Memory B cell (primary cell): ENCODE results near the gene IGSF23.
"Not testable (repeated sequence)": the region's sequence is repeated elsewhere in the genome, so short reads cannot be mapped to it uniquely, and the experiment has no call there.

Experiments used
- ATAC-seq: fragments of 150-1000 bp; cut with Tn5 transposase; 2 replicates; pipeline ENCODE4 v1.10.0; 2021; ENCODE audit warnings: low read depth, mild to moderate bottlenecking, moderate library complexity
- DNase-seq, 2 donors: peaks; one replicate each; pipeline ENCODE4 v3.0.0; 2022; ENCODE audit warnings: low spot score in 2 of 2
- H3K27ac Mint-ChIP-seq: one replicate; pipeline ENCODE4 v1.8.0; 2022; ENCODE audit warnings: mild to moderate bottlenecking, moderate library complexity, mixed read lengths
- H3K27me3 Mint-ChIP-seq: one replicate; pipeline ENCODE4 v1.8.0; 2022; ENCODE audit warnings: mixed read lengths
- H3K36me3 Mint-ChIP-seq: one replicate; pipeline ENCODE4 v1.8.0; 2022; ENCODE audit warnings: mild to moderate bottlenecking, mixed read lengths
- H3K4me1 Mint-ChIP-seq: one replicate; pipeline ENCODE4 v1.8.0; 2022; ENCODE audit warnings: mixed read lengths
- H3K4me3 Mint-ChIP-seq: one replicate; pipeline ENCODE4 v1.8.0; 2022; ENCODE audit warnings: mild to moderate bottlenecking, moderate library complexity, mixed read lengths
- H3K9me3 Mint-ChIP-seq: one replicate; pipeline ENCODE4 v1.8.0; 2022; ENCODE audit warnings: mixed read lengths

IGSF23 gene

GRCh38 chr19:44684396-44684795 is 71.0 kb downstream of the IGSF23 start:
- H3K27me3 Mint-ChIP-seq: peaks cover 21% of the 10 kb centered on the region
- not testable (repeated sequence) for ATAC-seq, H3K36me3 Mint-ChIP-seq, H3K9me3 Mint-ChIP-seq, H3K27ac Mint-ChIP-seq, DNase-seq, H3K4me3 Mint-ChIP-seq
- H3K4me1 Mint-ChIP-seq: peaks cover 12% of the 10 kb centered on the region

- H3K4me3 Mint-ChIP-seq: peak overlapping the region; percentile 1
- ATAC-seq (peak; percentile 35), DNase-seq (no peak)
- H3K9me3 Mint-ChIP-seq: no peaks in the 10 kb centered on the region
- H3K36me3 Mint-ChIP-seq: no peaks in the 10 kb centered on the region
- peaks cover 18% of the 10 kb centered on the region for H3K4me1 Mint-ChIP-seq
- peaks cover 20% of the 10 kb centered on the region for H3K27me3 Mint-ChIP-seq
- no peak overlapping the region for H3K27ac Mint-ChIP-seq
Measured at GRCh38 chr19:44684892-44685863, 71.8 kb downstream of the IGSF23 start.

GRCh38 chr19:44685877-44686276 is 72.5 kb downstream of the IGSF23 start:
- no peaks in the 10 kb centered on the region for H3K36me3 Mint-ChIP-seq
- H3K9me3 Mint-ChIP-seq: no peaks in the 10 kb centered on the region
- ATAC-seq (peak; percentile 71), DNase-seq (no peak)
- H3K4me3 Mint-ChIP-seq: no peak overlapping the region
- H3K27ac Mint-ChIP-seq: no peak overlapping the region
- H3K27me3 Mint-ChIP-seq: peaks cover 15% of the 10 kb centered on the region
- H3K4me1 Mint-ChIP-seq: peaks cover 18% of the 10 kb centered on the region
